Transverse colon (tissue), 4 donors: ENCODE results near the gene ZIC2. TPM values are rescaled to one million over a fixed set of nuclear protein-coding genes. Genes with fewer than 3 reads are reported as not detected.

Experiments used
- DNase-seq: peaks from one replicate; pipeline ENCODE4 v3.0.0-alpha.2; 2019
- H3K27ac ChIP-seq, 4 donors: fragments of 200-600 bp; sonication (generic); 2 replicates each; pipeline ENCODE4 v1.5.1; 2016 to 2018; ENCODE audit warnings: inconsistent platforms in 4 of 4
- H3K27me3 ChIP-seq: fragments of 200-600 bp; sonication (generic); 2 replicates; pipeline ENCODE4 v1.5.1; 2017; ENCODE audit warnings: inconsistent platforms
- H3K36me3 ChIP-seq, 4 donors: fragments of 200-600 bp; sonication (generic); 2 replicates each; pipeline ENCODE4 v1.5.1; 2017 to 2019; ENCODE audit warnings: inconsistent platforms in 4 of 4
- H3K4me1 ChIP-seq, 4 donors: fragments of 200-600 bp; sonication (generic); 2 replicates each; pipeline ENCODE4 v1.5.1; 2017 to 2020; ENCODE audit warnings: inconsistent platforms in 4 of 4
- H3K4me3 ChIP-seq, 4 donors: fragments of 200-600 bp; sonication (generic); 1 replicate in 1 of 4; 2 replicates in 3 of 4; pipeline versions ENCODE4 v1.5.1 to v1.6.1; 2017 to 2019; ENCODE audit warnings: inconsistent platforms in 4 of 4
- H3K9me3 ChIP-seq, 2 donors: fragments of 200-600 bp; sonication (generic); 2 replicates each; pipeline ENCODE4 v1.5.1; 2017 to 2019; ENCODE audit warnings: inconsistent platforms in 2 of 2
- CTCF ChIP-seq, 5 experiments: fragments of 200-600 bp in 3 of 5; fragments of 450-650 bp in 2 of 5; sonication (generic) in 3 of 5; IDR thresholded peaks; 1 replicate in 2 of 5; 2 replicates in 3 of 5; pipeline ENCODE4 v1.5.1; 2016 to 2017; ENCODE audit warnings: antibody characterized with exemption in 5 of 5, inconsistent platforms in 3 of 5, mild to moderate bottlenecking in 2 of 5, moderate library complexity in 1 of 5
- EP300 ChIP-seq: sonication (generic); formaldehyde crosslinking; IDR thresholded peaks from one replicate; pipeline ENCODE4 v1.6.1; 2017; ENCODE audit warnings: antibody characterized with exemption, low read depth
- POLR2A ChIP-seq: fragments of 450-650 bp; IDR thresholded peaks from one replicate; pipeline ENCODE4 v1.6.1; 2016; ENCODE audit warnings: antibody characterized with exemption, mild to moderate bottlenecking, moderate library complexity
- POLR2AphosphoS5 ChIP-seq, 3 donors: sonication (generic); formaldehyde crosslinking; IDR thresholded peaks; one replicate each; pipeline ENCODE4 v1.6.1; 2016; ENCODE audit warnings: antibody characterized with exemption in 3 of 3
- WGBS, 2 donors: methylation state at CpG; one replicate each; pipeline ENCODE4 v1.1.5; 2018; ENCODE audit warnings: low coverage in 1 of 2; 5-methylcytosine and 5-hydroxymethylcytosine counted together
- in situ Hi-C, 4 donors: fragments of 200-750 bp; cut with MboI; loops; one replicate each; pipeline versions ENCODE4 v1.15.0 to v1.15.1; 2017; ENCODE audit warnings: low sequenced_read_pairs in 3 of 4, low pct_ligation_motif_present in 1 of 4, low pct_unique_long_range_greater_than_20kb in 1 of 4
- intact Hi-C: fragments of 100-400 bp; cut with DNase I; formaldehyde crosslinking; loops from one replicate; pipeline ENCODE4 v1.15.1; 2023; ENCODE audit warnings: low total_unique reads
- total RNA-seq, 4 donors: library from RNA; depleted of rRNA; stranded (reverse); fragments of >200 nt; gene quantifications; one replicate each; pipeline ENCODE4 v1.1.0, GENCODE V29; 2016

ZIC2 gene
- total RNA-seq, 4 donors from 2014 or later = not detected

DNA sequence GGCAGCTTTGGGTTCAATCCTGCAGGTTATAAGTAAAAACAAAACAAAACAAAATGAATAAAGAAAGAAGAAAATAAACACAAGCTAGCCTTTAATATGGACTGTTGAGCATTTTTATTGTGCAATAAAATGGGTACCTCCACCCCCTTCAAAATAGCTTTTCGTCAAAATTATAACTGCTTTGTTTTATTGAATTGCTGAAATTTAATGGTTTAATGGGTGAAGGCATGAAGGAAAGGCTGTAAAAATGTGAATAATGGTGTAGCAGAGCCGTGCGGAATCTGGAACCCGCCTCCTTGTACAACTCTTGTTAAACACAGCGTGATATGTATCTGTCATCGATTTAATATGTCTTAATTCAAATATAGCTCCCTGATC, 7.8 kb upstream of the ZIC2 start:
- Histone ChIP-seq H3K9me3 (no peaks in the 10 kb centered on the region), H3K27me3 (peaks cover 97% of the 10 kb centered on the region), H3K4me3 (no peak overlapping the region), H3K36me3 (no peaks in the 10 kb centered on the region), H3K4me1 (peaks cover 10 to 36% (median 25%) of the 10 kb centered on the region in 4 donors), H3K27ac (no peak overlapping the region)
- 12 to 17% methylated on average over 6 of the region's 6 CpGs for WGBS, 2 donors
- TF ChIP-seq EP300 (no peak), CTCF (IDR thresholded peaks at IDR 0.05) (no peak), POLR2AphosphoS5 (IDR thresholded peaks at IDR 0.05) (no peak), POLR2A (no peak)
- no peak for DNase-seq
- in situ Hi-C loops (no loop called here), intact Hi-C loops (no loop called here)

GRCh38 chr13:99974296-99974938, 7.2 kb upstream of the ZIC2 start:
- H3K9me3 ChIP-seq = no peaks in the 10 kb centered on the region
- peaks cover 10 to 35% (median 25%) of the 10 kb centered on the region in 4 donors for H3K4me1 ChIP-seq
- H3K36me3 ChIP-seq = no peaks in the 10 kb centered on the region
- no peak for DNase-seq
- no peak overlapping the region for H3K27ac ChIP-seq
- H3K4me3 ChIP-seq = no peak overlapping the region
- TF ChIP-seq EP300 (no peak), CTCF (IDR thresholded peaks at IDR 0.05) (no peak), POLR2AphosphoS5 (IDR thresholded peaks at IDR 0.05) (no peak), POLR2A (no peak)
- in situ Hi-C loops (no loop called here), intact Hi-C loops (no loop called here)
- peaks cover 97% of the 10 kb centered on the region for H3K27me3 ChIP-seq
- WGBS, 2 donors = 10 to 15% methylated on average over 12 to 18 of the region's 18 CpGs

DNA sequence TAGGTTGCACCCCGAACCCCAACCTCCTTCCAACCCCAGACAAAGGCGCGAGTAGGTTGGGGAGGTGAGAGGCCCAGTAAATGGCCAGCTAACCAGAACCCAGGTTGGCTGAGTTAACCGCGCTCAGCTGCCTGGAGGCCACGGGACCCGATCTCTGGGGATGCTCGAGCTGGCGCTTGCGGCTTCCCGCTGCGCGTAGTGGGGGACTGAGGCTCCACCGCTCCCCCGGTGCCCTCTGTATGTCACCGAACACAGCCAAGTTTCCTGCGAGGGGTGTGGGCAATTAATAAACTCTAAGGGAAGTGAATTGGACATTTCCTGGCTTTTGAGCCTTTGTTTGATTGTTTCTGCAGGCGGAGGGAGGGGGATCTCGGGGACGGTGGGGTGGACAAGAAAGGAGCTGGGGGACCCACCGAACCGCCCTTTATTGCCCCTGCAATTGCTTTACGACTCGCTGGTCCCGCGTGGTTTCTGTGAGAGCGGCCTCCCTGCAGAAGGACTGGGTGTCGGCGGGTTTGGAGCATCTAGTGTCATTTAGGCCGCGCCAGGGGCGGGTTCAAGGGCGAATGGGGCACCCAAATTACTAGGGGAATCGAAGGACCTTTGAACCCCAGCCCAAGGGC, 6.5 kb upstream of the ZIC2 start:
- TF ChIP-seq POLR2A (no peak), CTCF (IDR thresholded peaks at IDR 0.05) (no peak), EP300 (no peak), POLR2AphosphoS5 (IDR thresholded peaks at IDR 0.05) (no peak)
- Histone ChIP-seq H3K27me3 (peaks cover 97% of the 10 kb centered on the region), H3K27ac (no peak overlapping the region), H3K4me3 (no peak overlapping the region), H3K9me3 (no peaks in the 10 kb centered on the region), H3K36me3 (no peaks in the 10 kb centered on the region), H3K4me1 (peaks cover 10 to 35% (median 25%) of the 10 kb centered on the region in 4 donors)
- 12 to 33% methylated on average over 3 to 33 of the region's 34 CpGs for WGBS, 2 donors
- in situ Hi-C loops (no loop called here), intact Hi-C loops (no loop called here)
- DNase-seq = no peak

DNA sequence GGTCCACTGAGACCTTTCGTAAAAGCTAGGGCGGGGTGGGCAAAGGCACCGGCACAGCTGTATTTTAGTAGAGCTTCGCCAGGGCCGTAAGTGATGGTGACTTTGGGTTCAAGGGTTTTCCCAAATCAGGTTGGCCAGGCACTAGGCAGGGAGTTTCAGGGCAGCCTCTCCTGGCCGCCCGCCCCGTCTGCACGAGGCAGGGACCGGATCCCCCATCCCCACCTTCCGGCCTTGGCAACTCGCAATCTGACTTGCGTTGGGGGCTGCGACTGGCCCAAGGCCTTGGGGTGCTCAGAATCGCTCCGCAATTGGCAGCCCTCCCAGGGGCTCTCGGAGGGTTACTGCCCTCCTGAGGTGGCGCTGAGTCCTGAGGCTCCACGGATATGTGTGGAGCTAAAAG, 6.0 kb upstream of the ZIC2 start:
- TF ChIP-seq EP300 = no peak
- no peak for TF ChIP-seq POLR2AphosphoS5 (IDR thresholded peaks at IDR 0.05)
- no peak for TF ChIP-seq POLR2A
- TF ChIP-seq CTCF (IDR thresholded peaks at IDR 0.05) = no peak
- H3K27me3 ChIP-seq = peaks cover 100% of the 10 kb centered on the region
- no peak for DNase-seq
- H3K4me3 ChIP-seq = no peak overlapping the region
- H3K4me1 ChIP-seq = peaks cover 10 to 40% (median 28%) of the 10 kb centered on the region in 4 donors
- intact Hi-C loops (no loop called here), in situ Hi-C loops (no loop called here)
- WGBS, 2 donors = 29% methylated on average over 19 of the region's 19 CpGs; no CpG with 5 or more reads in 1 of the 2 donors
- H3K27ac ChIP-seq = no peak overlapping the region
- H3K9me3 ChIP-seq = no peaks in the 10 kb centered on the region
- no peaks in the 10 kb centered on the region for H3K36me3 ChIP-seq
